Measurements from ENCODE around the gene NDUFAF7.

GRCh38 chr2:37201208-37201607 is 30.2 kb upstream of the NDUFAF7 start:
- TF ChIP-seq EZH2 (IDR thresholded peaks at IDR 0.05; ENCODE audit: borderline replicate concordance, low read length): no peak
- no peak for TF ChIP-seq CTCF (IDR thresholded peaks at IDR 0.05; ENCODE audit: low read length)
